GM18520 (cell line): ENCODE results near the gene ARHGAP19.

Experiments used
- ATAC-seq: cut with Tn5 transposase; IDR thresholded peaks from one replicate; pipeline ENCODE4 v1.9.1; 2021; ENCODE audit not compliant: unreplicated experiment

The ARHGAP19 gene

DNA sequence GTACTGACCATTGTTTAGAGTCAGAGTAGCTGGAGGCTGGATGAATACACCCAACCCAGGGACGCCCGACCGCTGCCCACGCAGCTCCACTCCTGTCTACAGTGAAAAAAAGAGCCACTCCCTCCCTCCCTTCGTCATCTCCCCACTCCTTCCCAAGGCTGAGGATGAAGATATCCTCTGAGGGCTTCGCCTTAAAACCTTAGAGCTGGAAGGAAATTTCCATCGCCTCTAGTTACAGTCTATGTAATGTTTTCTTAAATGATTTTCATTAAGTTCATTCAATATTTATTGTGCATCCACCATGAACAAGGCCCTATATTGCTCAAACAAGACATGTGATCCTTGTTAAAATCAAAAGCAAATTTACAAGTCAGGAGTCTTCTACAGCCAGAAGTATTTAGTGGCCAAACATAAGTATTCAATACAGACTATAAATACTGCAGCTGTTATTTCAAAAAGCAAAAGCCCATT is 95.4 kb downstream of the ARHGAP19 start:
- ATAC-seq = no peak

DNA sequence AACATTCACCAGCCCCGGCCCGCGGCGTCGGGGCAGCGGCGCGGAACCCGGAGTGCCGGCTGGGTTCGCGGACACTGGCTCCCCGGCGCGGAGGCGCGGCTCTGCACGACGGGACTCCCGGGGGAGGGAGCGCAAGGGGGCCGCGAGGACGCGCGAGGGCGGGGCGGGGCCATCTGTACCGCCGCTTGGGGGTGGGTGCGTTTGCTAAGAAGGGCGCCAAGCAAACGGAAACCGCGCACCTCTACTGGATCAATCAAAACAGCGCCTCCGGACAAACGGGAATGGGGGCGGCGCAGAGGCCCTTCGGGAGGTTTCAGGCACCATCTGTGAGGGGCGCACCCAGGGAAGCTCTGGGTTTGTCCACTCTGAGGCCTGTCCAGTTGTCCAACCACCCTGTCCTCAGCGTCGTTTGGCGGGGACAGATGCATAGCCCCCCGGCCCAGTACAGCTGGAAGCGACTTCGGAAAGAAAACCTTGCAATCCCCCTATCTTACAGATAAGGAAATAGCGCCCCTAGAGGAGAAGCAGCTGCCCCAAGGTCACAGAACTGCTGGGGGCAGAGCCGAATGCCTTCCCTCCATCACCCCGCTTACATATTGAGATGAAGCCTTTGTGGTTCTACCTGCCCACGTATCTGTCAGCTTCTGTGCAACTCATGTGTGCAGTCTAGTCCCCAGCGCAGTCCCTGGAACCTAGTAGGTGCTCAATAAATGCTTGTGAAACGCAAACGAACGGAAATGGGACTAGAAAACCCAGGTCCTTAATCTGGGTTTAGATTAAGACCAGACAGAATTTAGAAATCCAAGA is 96.0 kb downstream of the ARHGAP19 start:
- no peak for ATAC-seq

GRCh38 chr10:97195706-97196222 is 96.7 kb downstream of the ARHGAP19 start:
- ATAC-seq = no peak

DNA sequence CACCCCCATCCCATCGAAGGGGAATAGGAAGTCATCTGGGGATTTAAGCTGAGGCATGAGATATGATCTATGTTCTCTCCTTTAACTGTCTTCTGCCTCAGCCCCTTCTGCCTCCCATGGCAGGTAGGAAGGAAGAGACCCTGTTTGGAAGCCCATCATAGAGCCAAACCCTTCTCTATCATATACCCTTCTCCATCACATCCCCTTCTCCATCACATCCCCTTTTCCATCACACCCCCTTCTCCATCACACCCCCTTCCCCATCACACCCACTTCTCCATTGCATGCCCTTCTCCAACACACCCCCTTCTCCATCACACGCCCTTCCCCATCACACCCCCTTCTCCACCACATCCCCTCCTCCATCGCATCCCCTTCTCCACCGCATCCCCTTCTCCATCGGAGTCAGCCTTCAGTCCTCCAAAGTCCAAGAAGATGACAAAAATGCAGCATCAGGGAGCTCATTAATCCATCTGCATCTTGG is 99.4 kb downstream of the ARHGAP19 start:
- ATAC-seq = no peak

- no peak for ATAC-seq
Observed at GRCh38 chr10:97190450-97190849, 102.0 kb downstream of the ARHGAP19 start.

- no peak for ATAC-seq
Observed at GRCh38 chr10:97188261-97188711, 104.2 kb downstream of the ARHGAP19 start.

GRCh38 chr10:97186911-97187310 is 105.5 kb downstream of the ARHGAP19 start:
- ATAC-seq = no peak

DNA sequence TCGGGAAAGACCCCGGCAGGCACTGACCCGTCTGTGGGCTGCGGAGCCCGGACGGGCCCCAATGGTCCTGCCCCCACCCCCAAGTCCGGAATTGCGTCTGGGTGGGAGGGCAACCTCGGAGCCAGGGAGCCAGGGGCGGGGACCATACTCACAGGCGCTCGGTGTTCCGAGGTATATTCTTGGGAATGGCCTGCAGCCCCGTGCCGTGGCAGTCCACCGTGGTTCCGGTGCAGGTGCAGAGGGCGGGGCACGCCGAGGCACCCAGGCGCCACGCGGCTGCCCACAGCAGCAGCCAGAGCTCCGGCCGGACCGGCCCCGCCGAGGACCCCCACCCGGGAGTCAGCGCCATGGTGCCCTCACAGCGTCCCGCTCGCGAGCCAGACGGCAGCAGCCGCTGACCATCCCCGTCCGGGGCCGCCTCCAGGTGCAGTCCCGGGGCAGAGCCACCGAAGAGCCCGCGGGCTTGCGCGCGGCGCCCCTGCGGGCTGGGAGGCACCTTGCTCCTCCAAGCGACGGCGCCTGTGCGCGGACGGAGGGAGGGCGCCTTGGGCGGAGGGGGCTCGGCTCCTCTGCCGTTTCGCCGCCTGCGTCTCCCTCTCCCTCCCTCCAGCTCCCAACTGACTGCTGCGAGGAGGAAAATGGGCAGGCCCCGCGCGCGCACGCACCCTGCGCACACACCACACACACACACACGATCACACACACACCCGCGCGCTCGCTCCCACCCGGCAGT is 106.9 kb downstream of the ARHGAP19 start, which contains the start of gene SLIT1:
TSS of gene SLIT1 (minus strand) at position 634 of the 733 bp plus-strand sequence. CDS start at position 349, 285 bp downstream.
- no peak for ATAC-seq

GRCh38 chr10:97184971-97185325 is 107.5 kb downstream of the ARHGAP19 start:
- ATAC-seq = no peak

GRCh38 chr10:97183314-97183713 is 109.1 kb downstream of the ARHGAP19 start:
- ATAC-seq = no peak

- no peak for ATAC-seq
Observed at GRCh38 chr10:97182288-97182990, 110.0 kb downstream of the ARHGAP19 start.

GRCh38 chr10:97180986-97181385 is 111.5 kb downstream of the ARHGAP19 start:
- ATAC-seq = no peak

GRCh38 chr10:97180363-97180755 is 112.1 kb downstream of the ARHGAP19 start:
- no peak for ATAC-seq

DNA sequence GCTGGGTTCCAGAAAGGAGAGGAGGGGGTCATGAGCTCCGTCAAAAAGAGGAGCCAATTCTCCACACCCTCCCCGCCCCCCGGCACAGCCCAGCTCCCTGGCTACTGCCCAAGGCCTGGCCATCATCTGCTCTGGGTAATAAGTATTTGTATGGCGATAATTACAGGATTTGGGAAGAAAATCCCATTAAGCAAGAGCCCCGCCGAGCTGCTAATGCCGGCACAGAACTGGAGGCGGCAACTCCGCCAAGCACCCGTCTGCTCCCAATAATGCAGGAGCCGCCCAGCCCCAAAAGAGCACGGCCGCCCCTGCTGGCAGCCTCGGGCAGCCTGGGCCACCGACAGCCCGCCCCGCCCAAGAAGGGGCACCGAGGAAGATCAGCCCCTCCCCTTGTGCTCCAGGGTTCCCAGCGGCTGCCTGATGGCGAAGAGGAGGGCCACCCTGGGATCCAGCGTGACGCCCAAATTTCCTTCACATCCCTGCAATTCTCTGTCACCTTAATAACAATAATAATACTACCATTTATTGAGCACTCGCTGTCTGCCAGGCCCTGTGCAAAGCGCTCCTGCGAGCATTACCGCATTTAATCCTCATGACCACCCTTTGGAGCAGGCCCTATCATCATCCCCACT is 112.6 kb downstream of the ARHGAP19 start:
- no peak for ATAC-seq

DNA sequence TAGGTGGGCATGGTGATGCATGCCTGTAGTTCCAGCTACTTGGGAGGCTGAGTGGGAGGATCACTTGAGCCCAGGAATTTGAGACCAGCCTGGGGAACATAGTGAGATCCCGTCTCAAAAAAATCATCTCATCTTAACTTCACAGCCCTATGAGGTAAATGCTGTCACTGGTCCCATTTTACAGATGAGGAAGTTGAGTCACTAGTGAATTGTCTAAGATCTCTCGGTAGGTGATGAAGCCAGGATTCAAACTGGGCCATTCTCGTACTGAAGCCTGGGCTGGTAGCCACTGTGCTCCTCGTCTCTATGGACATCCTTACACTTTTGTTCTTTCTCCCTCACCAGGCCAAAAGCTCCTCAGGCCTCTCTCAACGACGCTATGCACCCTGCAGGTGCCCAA is 113.1 kb downstream of the ARHGAP19 start:
- ATAC-seq = no peak

DNA sequence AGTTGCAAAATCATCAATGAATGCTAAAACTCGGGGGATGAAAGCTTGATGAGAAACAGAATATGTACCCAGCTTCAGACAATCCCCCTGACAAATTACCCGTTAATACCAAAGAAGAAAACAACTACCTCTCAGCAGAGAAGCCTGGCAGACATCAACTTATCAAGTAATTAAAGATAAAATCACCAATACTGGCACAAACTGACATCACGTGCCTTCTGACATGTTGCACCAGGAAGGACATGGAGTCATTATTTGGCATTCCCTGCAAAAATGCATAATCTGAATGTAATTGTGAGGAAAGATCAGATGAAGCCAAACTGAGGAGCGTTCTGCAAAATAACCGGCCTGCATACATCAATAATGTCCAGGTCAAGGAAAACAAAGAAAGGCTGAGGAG is 114.4 kb downstream of the ARHGAP19 start:
- no peak for ATAC-seq

DNA sequence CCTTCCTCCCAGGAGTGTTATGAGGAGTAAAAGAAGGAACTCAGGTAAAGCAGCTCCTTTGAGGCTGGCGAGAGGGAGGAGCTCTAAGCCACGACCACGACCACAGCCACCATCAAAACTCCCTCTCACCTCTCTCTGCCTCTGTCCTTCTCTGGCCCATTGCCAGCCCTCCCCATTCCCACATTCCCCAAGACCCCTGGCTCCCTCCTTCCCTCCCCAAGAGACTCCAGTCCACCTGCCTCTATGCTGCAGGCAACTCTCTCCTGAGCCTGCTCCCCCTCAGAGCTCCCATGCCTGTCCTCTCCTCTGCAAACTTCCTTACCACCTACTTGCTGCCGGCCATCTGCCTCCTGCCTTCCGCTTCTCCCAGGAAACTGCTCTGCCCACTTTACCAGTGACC is 116.2 kb downstream of the ARHGAP19 start:
- no peak for ATAC-seq

DNA sequence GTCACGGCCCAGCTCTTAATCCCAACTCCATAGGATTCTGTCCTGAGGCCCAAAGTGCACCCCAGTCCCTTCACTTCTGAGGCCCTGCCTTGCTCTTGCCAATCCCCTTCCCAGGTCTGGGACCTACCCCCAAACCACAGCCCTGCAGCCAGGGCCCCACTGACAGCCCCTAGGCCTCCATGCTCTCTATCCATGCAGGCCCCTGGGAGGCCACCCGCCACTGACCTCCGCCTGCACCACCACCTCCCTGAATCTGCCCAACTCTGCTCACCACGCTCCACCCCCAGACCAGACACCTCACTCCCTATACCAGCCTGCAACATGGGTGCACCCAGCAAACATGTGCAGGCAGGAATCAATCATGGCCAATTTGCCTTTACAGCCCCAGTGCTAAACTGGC is 116.9 kb downstream of the ARHGAP19 start:
- no peak for ATAC-seq

DNA sequence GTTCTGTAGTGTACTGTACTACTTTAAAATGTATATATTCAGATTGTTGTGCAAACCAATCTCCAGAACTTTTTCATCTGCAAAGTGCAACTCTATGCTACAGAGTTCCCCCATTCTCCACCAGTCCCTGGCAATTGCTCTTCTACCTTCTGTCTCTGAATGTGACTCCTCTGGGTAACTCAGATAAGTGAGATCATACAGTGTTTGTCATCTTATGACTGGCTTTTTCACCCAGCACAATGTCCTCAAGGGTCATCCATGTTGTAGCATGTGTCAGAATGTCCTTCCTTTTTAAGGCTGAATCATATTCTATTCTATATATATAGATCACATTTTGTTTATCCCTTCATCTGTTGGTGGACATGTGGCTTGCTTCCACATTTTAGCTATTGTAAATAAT is 117.5 kb downstream of the ARHGAP19 start:
- ATAC-seq = no peak

DNA sequence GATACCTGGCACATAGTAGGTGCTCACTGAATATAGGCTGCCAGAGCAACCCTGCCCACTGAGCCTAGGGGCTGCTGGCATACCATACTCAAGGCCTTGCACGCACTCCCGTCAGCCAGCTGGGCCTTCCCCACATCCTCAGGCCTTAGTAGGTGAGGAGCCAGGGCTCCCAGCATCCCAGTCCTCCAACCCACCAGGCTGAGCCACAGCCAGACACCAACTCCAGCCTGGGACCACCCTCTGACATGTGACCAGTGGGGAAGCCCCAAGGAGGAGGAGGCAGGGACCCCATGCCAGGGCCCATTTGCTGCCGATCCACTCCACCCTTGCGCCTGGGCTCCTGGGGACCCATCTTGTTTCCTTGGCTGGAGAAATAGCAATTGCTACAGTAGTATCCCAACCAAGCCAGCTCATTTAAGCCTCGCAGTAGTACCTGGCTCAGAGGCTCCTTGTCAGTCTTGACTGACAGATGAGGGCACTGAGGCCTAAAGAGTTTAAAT is 118.1 kb downstream of the ARHGAP19 start:
- ATAC-seq = no peak
